A204.1 (cell line): ENCODE measurements around the gene TMEM248.
"Not testable (repeated sequence)": the region's sequence is repeated elsewhere in the genome, so short reads cannot be mapped to it uniquely, and the experiment has no call there.

Source experiments
- FAIRE-seq: peaks from 2 replicates; lab custom pipeline; 2012; peaks lifted over from hg19 to GRCh38; lab: Jason Lieb, UNC

The TMEM248 gene

DNA sequence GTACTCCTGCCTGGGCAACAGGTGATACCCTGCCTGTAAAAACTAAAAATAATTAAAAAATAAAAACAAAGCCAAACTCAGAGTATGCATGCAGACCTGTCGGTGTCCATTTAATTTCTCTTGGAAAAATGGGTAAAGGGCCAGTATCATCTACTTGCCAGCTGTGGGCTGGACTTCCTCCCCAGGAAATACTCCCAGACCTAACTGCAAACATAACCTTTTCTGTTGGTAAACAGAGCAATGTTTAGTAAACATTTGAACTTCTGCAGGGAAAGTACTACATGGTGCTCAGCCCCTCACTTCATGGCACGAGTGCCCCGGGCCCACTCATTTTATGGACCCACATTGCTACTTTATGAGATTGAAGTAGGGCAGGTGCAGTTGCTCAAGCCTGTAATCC is 10.2 kb upstream of the TMEM248 start:
- no peak for FAIRE-seq

DNA sequence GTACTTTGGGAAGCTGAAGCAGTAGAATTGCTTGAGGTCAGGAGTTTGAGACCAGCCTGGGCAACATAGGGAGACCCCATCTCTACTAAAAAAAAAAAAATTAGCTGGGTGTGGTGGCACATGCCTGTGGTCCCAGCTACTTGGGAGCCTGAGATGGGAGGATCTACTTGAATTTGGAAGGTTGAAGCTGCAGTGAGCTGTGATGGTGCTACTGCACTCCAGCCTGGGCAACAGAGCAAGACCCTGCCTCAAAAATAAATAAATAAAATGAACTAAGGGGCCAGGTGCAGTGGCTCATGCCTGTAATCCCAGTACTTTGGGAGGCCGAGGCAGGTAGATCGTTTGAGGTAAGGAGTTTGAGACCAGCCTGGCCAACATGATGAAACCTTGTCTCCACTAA is 9.8 kb upstream of the TMEM248 start:
- not testable (repeated sequence) for FAIRE-seq

- no peak for FAIRE-seq
Observed at GRCh38 chr7:66912195-66912594, 8.8 kb upstream of the TMEM248 start.

DNA sequence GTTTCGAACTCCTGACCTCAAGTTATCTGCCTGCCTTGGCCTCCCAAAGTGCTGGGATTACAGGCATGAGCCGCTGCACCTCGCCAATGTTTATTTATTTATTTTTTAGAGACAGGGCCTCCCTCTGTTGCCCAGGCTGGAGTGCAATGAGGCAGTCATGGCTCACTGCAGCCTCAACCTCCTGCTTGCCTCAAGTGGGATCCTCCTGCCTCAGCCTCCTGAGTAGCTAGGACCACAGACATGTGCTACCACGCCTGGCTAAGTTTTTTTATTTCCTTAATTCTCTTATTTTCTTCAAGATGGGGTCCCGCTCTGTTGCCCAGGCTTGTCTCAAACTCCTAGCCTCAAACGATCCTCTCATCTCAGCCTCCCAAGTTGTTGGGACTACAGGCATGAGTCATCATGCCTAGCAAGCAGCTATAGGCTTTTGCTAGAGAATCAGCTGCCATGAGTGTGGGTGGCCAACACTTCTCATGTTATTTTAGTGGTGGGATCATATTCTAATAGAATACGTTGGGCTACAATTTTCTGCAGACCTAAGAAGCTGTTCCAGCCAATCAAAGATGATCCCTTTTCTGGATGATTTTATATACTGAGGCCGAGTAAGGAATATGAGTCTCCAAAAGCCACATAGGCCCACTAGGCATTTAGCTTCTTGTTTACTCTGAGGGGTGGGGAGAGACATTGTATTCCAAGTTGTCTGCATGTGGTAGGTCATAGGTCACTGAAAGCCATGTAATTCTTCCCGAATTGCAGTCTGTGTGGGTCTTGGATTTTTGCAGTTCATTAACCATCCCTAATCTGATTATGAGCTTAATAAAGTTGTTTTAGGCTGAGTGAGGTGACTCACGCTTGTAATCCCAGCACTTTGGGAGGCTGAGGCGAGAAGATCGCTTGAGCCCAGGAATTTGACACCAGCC is 7.6 kb upstream of the TMEM248 start:
- no peak for FAIRE-seq

DNA sequence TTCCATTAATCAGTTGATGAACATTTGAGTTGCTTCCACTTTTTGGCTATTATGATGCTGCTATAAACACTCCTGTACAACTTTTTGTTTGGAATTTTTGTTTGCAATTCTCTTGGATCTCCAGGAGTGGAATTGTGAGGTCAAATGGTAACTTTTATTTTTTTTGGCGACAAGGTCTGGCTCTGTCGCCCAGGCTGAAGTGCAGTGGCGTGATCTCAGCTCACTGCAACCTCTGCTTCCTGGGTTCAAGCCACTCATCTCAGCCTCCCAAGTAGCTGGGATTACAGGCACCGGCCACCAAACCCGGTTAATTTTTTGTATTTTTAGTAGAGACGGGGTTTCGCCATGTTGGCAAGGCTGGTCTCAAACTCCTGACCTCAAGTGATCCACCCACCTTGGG is 3.1 kb upstream of the TMEM248 start:
- not testable (repeated sequence) for FAIRE-seq

- no peak for FAIRE-seq
Observed at GRCh38 chr7:66919304-66919703, 1.7 kb upstream of the TMEM248 start.

DNA sequence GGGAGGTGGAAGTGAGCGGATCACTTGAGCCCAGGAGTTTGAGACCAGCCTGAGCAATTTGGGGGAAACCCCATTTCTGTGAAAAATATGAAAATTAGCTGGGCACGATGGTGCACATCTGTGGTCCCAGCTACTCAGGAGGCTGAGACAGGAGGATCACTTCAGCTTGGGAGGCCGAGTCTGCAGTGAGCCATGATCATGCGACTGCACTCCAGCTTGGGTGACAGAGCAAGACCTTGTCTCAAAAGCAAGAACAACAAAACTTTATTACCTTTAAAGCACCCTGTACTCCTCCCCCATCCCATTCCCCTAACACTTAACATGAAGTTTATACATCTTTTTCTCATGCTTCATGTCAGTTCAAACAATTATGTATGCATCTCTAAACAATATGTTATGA is 1.3 kb upstream of the TMEM248 start:
- FAIRE-seq, result no peak

DNA sequence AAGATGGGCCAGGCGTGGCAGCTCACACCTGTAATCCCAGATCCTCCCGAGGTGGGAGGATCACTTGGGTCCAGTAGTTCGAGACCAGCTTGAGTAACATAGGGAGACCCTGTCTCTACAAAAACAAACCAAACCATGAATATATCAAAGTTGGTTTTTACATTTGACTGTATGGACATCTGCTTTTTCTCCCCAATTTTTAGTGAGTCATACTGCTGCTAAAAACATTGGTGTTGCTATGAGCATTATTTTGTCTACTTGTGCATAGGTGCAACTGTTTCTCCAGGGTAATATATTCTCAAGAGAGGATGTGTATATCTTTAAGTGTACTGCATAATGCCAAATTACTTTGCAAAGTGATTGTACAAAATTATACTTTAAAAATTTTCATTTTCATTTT is 769 bp upstream of the TMEM248 start:
- FAIRE-seq, result no peak

DNA sequence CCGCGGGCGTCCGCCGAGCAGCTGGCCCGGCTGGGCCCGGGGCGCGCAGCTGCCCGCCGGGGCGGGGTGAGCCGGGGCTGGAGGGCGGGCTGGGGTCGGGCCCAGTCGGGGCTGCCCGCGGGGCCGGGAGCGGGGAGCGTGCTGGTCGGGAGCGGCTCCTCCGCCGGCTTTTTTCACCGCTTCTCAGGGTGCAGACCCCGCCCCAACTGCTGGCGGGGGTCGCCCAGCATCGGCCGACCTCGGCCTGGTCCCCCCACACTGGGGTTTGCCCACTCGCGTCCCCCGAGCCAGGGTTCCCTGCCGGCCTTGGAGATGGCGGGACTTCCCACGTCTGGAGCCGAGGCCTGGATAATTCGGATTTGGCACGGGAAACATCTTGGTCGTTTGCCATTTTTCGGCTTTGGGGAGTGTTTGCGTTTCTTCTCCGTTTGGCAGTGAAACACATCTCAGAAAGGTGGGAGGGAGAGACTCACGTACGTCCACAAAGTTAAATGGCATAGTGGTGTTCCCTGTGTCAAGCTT is 432 bp downstream of the TMEM248 start:
- FAIRE-seq, result no peak

DNA sequence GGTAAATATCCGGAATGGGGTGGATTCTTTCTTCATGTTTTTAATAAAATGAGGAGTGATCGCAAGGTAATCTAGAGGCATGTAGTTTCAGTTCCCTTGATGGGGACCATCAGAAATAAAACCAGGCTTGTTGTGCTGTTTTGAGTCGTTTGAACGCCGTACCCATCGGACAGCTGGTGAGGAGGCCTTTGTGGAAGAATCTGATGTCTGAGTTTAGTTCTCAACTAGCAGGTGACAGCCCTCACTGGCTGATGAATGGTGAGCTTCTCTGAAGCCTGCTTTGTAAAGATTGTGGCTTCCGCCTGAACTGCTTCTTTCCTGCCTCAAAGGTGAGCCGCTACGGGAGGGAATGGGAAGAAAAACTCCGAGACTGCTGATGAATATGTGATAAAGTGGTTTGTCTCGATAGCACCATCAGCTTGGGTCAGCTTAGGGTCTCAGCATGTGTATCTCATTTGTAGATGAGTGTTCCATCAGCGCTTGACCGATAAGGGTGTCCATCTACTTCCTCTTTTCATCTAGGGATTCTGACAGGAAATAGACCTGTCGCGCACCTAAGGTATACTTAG is 977 bp downstream of the TMEM248 start:
- no peak for FAIRE-seq

GRCh38 chr7:66925255-66925654 is 4.2 kb downstream of the TMEM248 start:
- FAIRE-seq, result no peak

- FAIRE-seq, result no peak
Observed at GRCh38 chr7:66927348-66927948, 6.4 kb downstream of the TMEM248 start.

DNA sequence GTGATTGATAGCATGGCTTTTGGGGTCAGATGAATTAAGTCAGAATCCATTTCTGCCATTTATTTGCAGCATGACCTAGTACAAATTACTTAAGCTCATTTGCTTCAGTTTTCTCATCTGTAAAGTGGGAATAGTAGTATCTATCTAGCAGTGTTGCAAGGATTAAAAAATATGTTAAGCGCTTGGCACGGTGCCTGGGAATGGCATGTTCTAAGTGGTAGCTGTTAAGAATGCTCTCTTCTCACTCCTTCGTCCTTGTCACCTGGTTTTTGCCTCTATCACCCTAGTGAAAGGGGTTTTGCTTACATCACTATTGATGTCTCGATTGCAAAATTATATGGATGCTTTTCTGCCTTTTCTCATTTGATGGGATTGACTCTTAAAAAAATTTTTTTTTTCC is 7.4 kb downstream of the TMEM248 start:
- FAIRE-seq, result no peak

- FAIRE-seq, result no peak
Observed at GRCh38 chr7:66929165-66929564, 8.1 kb downstream of the TMEM248 start.

DNA sequence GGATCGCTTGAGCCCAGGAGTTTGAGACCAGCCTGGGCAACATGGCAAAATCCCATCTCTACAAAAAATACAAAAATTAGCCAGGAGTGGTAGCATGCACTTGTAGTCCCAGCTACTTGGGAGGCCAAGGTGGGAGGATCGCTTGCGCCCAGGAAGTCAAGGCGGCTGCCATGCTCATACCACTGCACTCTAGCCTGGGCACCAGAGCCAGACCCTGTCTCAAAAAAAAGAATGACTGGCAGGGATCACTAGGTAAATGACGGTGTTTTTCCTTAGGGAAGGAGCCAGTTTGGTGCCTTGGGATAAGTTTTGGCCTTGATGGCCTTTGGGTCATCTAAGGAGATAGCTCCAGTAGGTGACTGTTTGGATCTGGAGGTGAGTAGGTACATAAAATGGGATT is 8.9 kb downstream of the TMEM248 start:
- FAIRE-seq, result no peak

- no peak for FAIRE-seq
Observed at GRCh38 chr7:66930341-66930740, 9.3 kb downstream of the TMEM248 start.

- no peak for FAIRE-seq
Observed at GRCh38 chr7:66933469-66933868, 12.4 kb downstream of the TMEM248 start.

GRCh38 chr7:66937940-66938339 is 16.9 kb downstream of the TMEM248 start:
- FAIRE-seq, result no peak

DNA sequence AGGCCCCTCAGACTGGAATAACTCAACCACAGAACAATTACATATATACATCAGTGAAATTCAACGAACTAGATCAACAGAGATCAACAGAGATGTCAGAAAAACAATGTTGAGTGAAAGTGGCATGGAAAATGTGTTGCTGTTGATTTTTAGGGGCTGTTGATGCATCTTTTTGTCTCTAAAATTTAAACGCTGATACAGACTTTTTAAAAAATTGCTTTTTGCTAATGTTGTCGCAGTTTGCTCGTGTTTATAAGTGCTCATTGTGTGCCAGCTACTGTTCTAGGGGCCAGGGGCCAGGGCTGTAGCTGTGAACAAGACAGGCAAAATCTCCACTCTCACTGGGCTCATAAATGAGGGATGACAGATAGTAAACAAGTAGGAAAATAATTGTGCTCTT is 18.3 kb downstream of the TMEM248 start:
- no peak for FAIRE-seq

DNA sequence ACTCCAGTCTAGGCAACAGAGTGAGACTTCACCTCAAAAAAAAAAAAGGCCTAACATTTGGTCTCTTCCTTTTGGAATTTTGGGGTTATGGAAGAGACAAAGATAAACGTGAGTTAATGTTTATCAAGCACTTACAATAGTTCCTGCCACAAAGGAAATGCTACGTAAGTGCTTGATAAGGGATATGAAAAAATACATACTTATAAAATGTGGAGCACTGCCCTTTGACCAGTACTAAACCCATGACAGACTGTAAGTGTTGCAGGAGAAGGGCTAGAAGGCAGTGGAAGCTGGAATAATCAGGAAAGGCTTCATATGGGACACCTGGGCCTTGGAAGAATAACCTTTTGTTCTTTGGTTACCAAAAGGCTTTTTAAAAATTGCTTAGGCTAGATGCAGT is 25.5 kb downstream of the TMEM248 start:
- FAIRE-seq, result no peak

DNA sequence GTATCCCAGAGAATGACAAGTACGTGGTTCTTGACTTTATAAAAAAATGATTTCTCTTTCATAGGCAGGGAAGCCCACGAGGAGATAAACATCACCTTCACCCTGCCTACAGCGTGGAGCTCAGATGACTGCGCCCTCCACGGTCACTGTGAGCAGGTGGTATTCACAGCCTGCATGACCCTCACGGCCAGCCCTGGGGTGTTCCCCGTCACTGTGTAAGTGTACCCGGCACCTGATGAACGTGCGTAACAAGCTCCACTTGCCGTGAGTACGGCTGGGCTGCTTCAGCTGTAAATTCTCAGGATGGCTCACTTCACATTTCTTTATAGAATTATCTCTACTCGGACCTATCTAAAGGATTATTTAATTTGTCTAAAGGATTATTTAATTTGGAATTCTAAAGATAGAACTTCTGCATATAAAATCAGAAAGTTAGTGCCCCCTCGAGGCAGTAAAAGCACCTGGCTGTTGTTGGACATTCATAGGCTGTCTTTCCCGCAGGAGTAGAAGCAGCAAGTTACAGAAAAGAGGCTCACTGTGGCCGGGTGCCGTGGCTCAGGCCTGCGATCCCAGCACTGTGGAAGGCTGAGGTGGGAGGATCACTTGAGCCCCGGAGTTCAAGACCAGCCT is 27.6 kb downstream of the TMEM248 start:
- no peak for FAIRE-seq

DNA sequence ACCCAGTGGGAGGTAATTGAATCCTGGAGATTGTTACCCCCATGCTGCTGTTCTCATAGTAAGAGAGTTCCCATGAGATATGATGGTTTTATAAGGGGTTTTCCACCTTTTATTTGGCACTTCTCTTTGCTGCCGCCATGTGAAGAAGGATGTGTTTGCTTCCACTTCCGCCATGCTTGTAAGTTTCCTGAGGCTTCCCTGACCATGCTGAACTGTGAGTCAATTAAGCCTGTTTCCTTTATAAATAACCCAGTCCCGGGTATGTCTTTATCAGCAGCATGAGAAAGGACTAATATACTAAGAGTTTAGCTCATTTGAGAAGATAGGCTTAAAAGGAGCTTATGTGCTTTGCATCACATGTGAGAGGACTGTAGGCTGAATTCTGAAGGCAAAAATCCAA is 29.3 kb downstream of the TMEM248 start:
- no peak for FAIRE-seq

DNA sequence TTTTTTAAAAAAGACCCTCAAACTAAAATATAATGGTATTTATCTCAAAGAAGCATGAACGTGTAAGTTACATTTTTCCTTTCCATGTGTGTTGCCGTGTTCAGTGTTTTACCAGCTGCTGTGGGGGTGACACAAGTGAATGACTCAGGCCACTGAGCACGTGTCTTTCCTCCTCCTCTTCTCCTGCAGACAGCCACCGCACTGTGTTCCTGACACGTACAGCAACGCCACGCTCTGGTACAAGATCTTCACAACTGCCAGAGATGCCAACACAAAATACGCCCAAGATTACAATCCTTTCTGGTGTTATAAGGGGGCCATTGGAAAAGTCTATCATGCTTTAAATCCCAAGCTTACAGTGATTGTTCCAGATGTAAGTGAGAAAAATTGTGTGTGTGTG is 29.7 kb downstream of the TMEM248 start:
- no peak for FAIRE-seq
